Liver (tissue), 9 donors: ENCODE results near the gene RINL. TPM values are rescaled to one million over a fixed set of nuclear protein-coding genes. Genes with fewer than 3 reads are reported as not detected.

Source experiments
- DNase-seq: peaks from one replicate; pipeline ENCODE4 v3.0.0-alpha.2; 2017; ENCODE audit warnings: low spot score
- H3K27ac ChIP-seq, 2 donors: one replicate each; pipeline ENCODE4 v1.7.0; 2013; ENCODE audit warnings: inconsistent platforms in 2 of 2, low read length in 2 of 2, control low read depth in 1 of 2, low read depth in 1 of 2, mild to moderate bottlenecking in 1 of 2
- H3K27me3 ChIP-seq, 4 donors: one replicate each; pipeline versions ENCODE4 v1.6.1 to v1.7.0; 2013; ENCODE audit warnings: low read length in 3 of 4, inconsistent platforms in 1 of 4, mild to moderate bottlenecking in 1 of 4, moderate library complexity in 1 of 4; ENCODE audit not compliant: control insufficient read depth in 4 of 4, insufficient read depth in 4 of 4
- H3K36me3 ChIP-seq, 4 donors: one replicate each; pipeline versions ENCODE4 v1.6.1 to v1.7.0; 2013; ENCODE audit warnings: low read length in 3 of 4, mild to moderate bottlenecking in 3 of 4, low read depth in 1 of 4, moderate library complexity in 1 of 4; ENCODE audit not compliant: control insufficient read depth in 4 of 4, insufficient read depth in 3 of 4
- H3K4me1 ChIP-seq, 4 donors: one replicate each; pipeline versions ENCODE4 v1.6.1 to v1.7.0; 2013; ENCODE audit warnings: low read length in 3 of 4, mild to moderate bottlenecking in 3 of 4, moderate library complexity in 1 of 4; ENCODE audit not compliant: control insufficient read depth in 4 of 4, insufficient read depth in 4 of 4
- H3K4me3 ChIP-seq, 3 donors: one replicate each; pipeline versions ENCODE4 v1.6.1 to v1.7.0; 2013; ENCODE audit warnings: low read length in 3 of 3, control low read depth in 1 of 3, low read depth in 1 of 3, mild to moderate bottlenecking in 1 of 3
- H3K9ac ChIP-seq, 2 donors: one replicate each; pipeline ENCODE4 v1.7.0; 2013; ENCODE audit warnings: low read length in 2 of 2, mild to moderate bottlenecking in 2 of 2, moderate library complexity in 2 of 2, control low read depth in 1 of 2, low read depth in 1 of 2
- H3K9me3 ChIP-seq, 4 donors: one replicate each; pipeline versions ENCODE4 v1.6.1 to v1.7.0; 2013; ENCODE audit warnings: low read length in 3 of 4; ENCODE audit not compliant: control insufficient read depth in 4 of 4
- ATF3 ChIP-seq: IDR thresholded peaks from 2 replicates; pipeline ENCODE4 v1.6.1; 2016; ENCODE audit warnings: antibody characterized with exemption
- CTCF ChIP-seq: fragments of 150-350 bp; IDR thresholded peaks from 2 replicates; pipeline ENCODE4 v1.5.1; 2017; ENCODE audit warnings: improper control_type of control experiment, low read depth, low read length; ENCODE audit not compliant: missing input control
- EGR1 ChIP-seq, 2 donors: IDR thresholded peaks; 2 replicates each; pipeline ENCODE4 v1.6.1; 2016 to 2018; ENCODE audit warnings: antibody characterized with exemption in 2 of 2, low read depth in 2 of 2
- FOXA1 ChIP-seq: IDR thresholded peaks from 2 replicates; pipeline ENCODE4 v1.6.1; 2016; ENCODE audit warnings: antibody characterized with exemption
- FOXA2 ChIP-seq: IDR thresholded peaks from 2 replicates; pipeline ENCODE4 v1.6.1; 2016; ENCODE audit warnings: antibody characterized with exemption
- GABPA ChIP-seq, 2 donors: IDR thresholded peaks in 1 of 2; conservative IDR thresholded peaks in 1 of 2; 2 replicates each; pipeline ENCODE4 v1.6.1; 2016; ENCODE audit warnings: antibody characterized with exemption in 2 of 2, mild to moderate bottlenecking in 1 of 2, moderate library complexity in 1 of 2
- HNF4A ChIP-seq, 2 donors: conservative IDR thresholded peaks; 2 replicates each; pipeline ENCODE4 v1.6.1; 2016; ENCODE audit warnings: antibody characterized with exemption in 2 of 2, mild to moderate bottlenecking in 2 of 2
- HNF4G ChIP-seq: IDR thresholded peaks from 2 replicates; pipeline ENCODE4 v1.6.1; 2016; ENCODE audit warnings: antibody characterized with exemption
- MAX ChIP-seq: IDR thresholded peaks from 2 replicates; pipeline ENCODE4 v1.6.1; 2016; ENCODE audit warnings: antibody characterized with exemption
- NR2F2 ChIP-seq: IDR thresholded peaks from 2 replicates; pipeline ENCODE4 v1.6.1; 2016; ENCODE audit warnings: antibody characterized with exemption
- REST ChIP-seq: IDR thresholded peaks from 2 replicates; pipeline ENCODE4 v1.6.1; 2016; ENCODE audit warnings: antibody characterized with exemption, mild to moderate bottlenecking
- RXRA ChIP-seq, 2 donors: IDR thresholded peaks; 2 replicates each; pipeline ENCODE4 v1.6.1; 2017 to 2018; ENCODE audit warnings: antibody characterized with exemption in 2 of 2, mild to moderate bottlenecking in 1 of 2
- SP1 ChIP-seq: IDR thresholded peaks from 2 replicates; pipeline ENCODE4 v1.6.1; 2018; ENCODE audit warnings: antibody characterized with exemption, mild to moderate bottlenecking
- YY1 ChIP-seq: IDR thresholded peaks from 2 replicates; pipeline ENCODE4 v1.6.1; 2016; ENCODE audit warnings: antibody characterized with exemption, mild to moderate bottlenecking
- ZBTB33 ChIP-seq: IDR thresholded peaks from 2 replicates; pipeline ENCODE4 v1.6.1; 2016; ENCODE audit warnings: antibody characterized with exemption
- WGBS: extraction: QIAGEN DNeasy Blood & Tissue Kit; methylation state at CpG from one replicate; pipeline ENCODE4 v1.1.7; 2013; 5-methylcytosine and 5-hydroxymethylcytosine counted together
- polyA plus RNA-seq, 2 donors: library from polyadenylated mRNA; stranded (reverse) in 1 of 2; unstranded in 1 of 2; fragments of 200-250 nt in 1 of 2; fragments of >200 nt in 1 of 2; fragmentation: Nextera tagmentation in 1 of 2; extraction: Ambion mirVana in 1 of 2; gene quantifications; one replicate each; pipeline versions ENCODE4 v1.2.1 to v1.2.3, GENCODE V29; 2013 to 2015
- total RNA-seq, 2 donors: library from RNA; depleted of rRNA; stranded (reverse); fragments of >200 nt; gene quantifications; one replicate each; pipeline ENCODE4 v1.2.3, GENCODE V29; 2014
- donor health status: healthy.
- donor health status: healthy.
- donor health status: healthy.
- donor health status: healthy.
- donor health status: healthy.

Gene RINL
- total and polyA plus RNA-seq, 4 donors, result 4.9 to 8.7 (median 5.5) TPM

- Histone ChIP-seq H3K4me1 (peaks cover 0 to 3% (median 0%) of the 10 kb centered on the region in 4 donors), H3K27me3 (no peaks in the 10 kb centered on the region), H3K9ac (no peak overlapping the region), H3K4me3 (no peak overlapping the region), H3K9me3 (no peaks in the 10 kb centered on the region), H3K36me3 (peaks cover 6 to 20% (median 7%) of the 10 kb centered on the region in 4 donors), H3K27ac (no peak overlapping the region)
- WGBS, result 88% methylated on average over 11 of the region's 11 CpGs
- TF ChIP-seq ATF3 (no peak), RXRA (IDR thresholded peaks at IDR 0.05) (no peak), ZBTB33 (no peak), SP1 (no peak), HNF4A (conservative IDR thresholded peaks at IDR 0.05) (no peak), CTCF (no peak), YY1 (no peak), FOXA2 (no peak), MAX (no peak), FOXA1 (no peak), HNF4G (no peak), REST (no peak), GABPA (IDR thresholded peaks at IDR 0.05 in 1 of 2, conservative IDR thresholded peaks at IDR 0.05 in 1 of 2) (no peak), NR2F2 (no peak), EGR1 (IDR thresholded peaks at IDR 0.05; ENCODE audit: low read depth in 2 of 2) (no peak)
- no peak for DNase-seq
These were observed 1.3 kb upstream of the RINL start for GRCh38 chr19:38879400-38879751.
